CD4-positive, alpha-beta T cell treated with Interferon alpha-2 for 1 hour (primary cell): ENCODE results near the gene PLEKHS1.
"Not testable (repeated sequence)": the region's sequence is repeated elsewhere in the genome, so short reads cannot be mapped to it uniquely, and the experiment has no call there.

ENCODE experiments used
- DNase-seq, 2 donors: peaks; one replicate each; pipeline ENCODE4 v3.0.0-alpha.2; 2020 to 2022

The PLEKHS1 gene

DNA sequence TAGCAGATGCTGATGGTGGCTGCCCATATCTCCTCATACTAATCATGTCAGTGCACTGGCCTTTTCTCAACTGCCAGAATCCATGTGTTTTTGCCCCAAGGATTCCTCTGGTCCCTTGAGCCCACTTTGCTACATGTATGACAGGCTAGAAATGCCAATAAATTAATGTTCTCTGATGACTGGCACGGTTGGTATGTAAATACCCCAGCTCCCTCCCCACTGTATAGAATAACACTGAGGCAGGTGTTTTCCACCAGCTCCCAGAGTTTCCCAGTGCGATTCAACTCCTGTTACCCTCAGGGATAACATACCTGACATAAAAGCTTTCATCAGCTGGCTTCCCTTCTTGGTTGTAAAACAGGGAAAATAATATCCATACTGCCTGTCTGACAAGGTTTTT lies 9.0 kb upstream of the PLEKHS1 start:
- DNase-seq: no peak

- no peak for DNase-seq
Measured at GRCh38 chr10:113743594-113743993, 7.9 kb upstream of the PLEKHS1 start.

GRCh38 chr10:113745374-113745773 lies 6.1 kb upstream of the PLEKHS1 start:
- DNase-seq: no peak

DNA sequence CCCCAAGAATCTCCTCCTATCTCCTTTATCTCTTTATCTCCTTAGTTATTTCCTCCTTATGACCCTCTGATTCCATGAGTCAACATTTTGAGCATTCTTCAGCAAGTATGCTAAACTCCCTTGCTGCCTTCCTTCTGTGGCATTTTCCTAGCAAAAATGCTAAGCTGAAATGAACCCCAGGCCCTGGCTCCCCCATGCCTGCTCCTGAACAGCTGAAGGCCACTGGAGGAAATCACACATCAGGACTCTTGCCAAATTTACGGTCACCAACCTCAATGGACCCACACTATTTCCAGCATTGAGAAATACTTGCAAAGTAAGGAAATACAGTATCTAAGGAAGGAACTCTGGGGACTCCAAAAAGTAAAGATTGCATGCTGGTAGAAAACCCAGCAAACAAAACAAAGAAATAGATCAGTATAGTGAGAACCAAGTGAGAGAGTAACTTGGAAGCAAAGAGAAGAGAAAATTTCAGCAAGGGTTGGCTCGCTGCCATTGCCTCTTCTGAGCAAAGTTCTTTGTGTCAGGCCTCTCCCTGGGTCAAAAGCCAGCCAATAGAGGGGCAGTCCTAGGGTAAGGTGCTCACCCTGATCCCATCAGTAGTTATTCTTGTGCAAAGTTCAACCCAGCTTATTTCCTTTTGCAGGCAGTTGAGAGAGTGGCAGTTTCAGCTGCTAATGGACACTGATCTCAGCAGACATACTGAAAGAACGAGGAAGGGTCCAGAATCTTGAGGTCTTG lies 5.1 kb upstream of the PLEKHS1 start:
- DNase-seq: no peak

DNA sequence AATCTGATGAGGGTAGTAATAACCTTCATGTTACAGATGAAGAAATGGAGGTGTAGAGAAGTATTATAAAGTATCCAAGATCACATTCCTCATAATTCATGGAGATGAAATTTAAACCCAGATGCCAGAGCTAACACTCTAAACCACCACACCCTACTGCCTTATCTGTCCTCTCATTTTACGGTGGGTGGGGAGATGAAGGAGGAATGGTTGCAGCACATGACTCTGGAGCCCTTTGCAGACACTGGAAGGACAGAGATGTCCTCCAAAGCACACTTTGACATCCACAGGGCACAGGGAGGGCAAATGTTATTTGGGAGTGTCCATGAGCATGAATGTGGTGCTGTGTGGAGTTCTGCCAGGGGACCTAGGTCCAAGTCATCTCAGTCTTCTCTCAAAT lies 1.1 kb downstream of the PLEKHS1 start:
- no peak for DNase-seq

GRCh38 chr10:113753020-113753692 lies 1.7 kb downstream of the PLEKHS1 start:
- no peak for DNase-seq

GRCh38 chr10:113754125-113754524 lies 2.6 kb downstream of the PLEKHS1 start:
- DNase-seq: no peak

DNA sequence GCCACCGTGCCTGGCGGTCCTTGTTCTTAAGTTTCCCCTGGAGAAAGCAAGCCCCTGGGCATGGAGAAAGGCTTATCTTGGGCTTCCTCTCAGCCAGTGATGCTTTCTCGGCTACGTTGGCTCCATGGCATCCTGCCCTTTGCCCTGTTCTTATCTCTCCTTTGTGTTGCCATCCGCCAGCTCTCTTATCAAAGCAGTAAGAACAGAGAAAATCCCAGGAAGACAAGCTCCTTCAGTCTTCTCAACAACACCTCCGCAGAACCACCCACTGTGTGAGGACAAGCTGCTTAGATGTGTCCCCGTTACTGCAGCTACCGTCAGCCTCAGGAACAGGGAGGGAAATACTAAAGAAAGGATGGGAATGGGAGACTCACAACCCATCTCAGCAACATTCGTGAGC lies 3.3 kb downstream of the PLEKHS1 start:
- no peak for DNase-seq

DNA sequence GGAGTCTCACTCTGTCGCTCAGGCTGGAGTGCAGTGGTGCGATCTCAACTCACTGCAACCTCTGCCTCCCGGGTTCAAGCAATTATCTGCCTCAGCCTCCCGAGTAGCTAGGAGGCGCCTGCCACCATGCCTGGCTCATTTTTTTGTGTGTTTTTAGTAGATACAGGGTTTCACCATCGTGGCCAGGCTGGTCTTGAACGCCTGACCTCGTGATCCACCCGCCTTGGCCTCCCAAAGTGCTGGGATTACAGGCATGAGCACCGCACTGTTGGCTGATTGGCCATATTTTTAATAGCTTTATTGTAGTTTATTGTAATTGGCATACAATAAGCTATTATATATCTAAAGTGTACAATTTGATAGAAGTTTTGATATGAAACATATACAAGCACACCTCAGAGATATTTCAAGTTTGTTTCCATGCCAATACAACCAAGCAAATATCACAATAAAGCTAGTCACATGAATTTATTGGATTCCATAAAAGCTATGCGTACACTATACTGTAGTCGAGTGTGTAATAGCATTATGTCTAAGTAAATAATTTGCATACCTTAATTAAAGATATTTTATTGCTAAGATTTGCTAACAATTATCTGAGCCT lies 5.6 kb downstream of the PLEKHS1 start:
- no peak for DNase-seq

GRCh38 chr10:113762083-113762482 lies 10.6 kb downstream of the PLEKHS1 start:
- no peak for DNase-seq

DNA sequence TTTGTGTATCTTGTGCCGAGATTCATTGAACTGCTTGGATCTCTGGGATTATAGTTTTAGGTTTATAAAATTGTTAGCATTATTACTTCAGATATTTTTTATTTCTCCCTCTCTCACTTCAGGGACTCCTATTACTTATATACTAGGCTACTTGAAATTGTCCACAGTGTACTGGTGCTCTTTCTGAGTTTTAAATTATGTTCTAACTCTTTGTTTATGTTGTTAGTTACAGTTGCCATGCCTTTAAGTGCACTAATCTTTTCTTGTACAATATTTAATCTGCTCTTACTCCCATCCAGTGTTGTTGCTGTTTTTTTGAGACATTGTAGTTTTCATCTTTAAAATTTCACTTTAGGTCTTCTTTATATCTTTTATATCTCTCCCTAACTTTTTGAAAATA lies 13.1 kb downstream of the PLEKHS1 start:
- no peak for DNase-seq

DNA sequence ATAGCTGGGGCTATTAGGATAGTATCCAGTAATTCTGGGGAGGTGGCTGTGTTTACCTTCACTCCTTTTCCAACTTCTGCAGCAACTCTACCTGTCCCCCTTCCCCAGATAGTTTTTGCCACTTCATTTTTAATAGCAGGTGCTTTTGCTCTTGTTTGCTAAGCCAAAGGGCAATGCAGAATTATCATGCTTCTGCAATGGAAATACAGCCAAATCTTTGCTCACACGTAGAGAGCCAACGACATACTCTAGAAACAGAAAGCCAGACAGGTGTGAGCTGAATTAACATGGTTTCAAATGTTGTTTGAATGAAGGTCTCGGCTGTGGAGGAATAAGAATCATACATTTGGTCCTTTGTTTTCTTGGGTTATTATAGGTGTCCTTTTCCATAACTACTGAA lies 14.4 kb downstream of the PLEKHS1 start:
- no peak for DNase-seq

DNA sequence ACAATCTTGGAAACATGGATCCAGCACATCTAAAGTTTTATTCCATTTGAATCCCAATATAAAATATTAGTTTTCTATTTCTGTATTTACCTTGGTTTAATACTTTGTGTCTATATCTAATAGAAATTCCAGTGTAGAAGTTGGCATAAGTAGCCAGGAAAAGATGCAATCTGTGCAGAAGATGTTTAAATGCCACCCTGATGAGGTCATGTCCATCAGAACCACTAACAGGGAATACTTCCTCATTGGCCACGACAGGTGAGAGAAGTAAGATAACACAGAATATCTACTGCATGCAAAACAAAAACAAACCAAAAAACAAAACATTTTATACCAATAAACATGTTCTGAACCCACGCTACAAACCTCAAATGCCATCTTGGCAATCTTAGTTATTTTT lies 15.7 kb downstream of the PLEKHS1 start:
- no peak for DNase-seq

- no peak for DNase-seq
Measured at GRCh38 chr10:113770346-113770745, 18.9 kb downstream of the PLEKHS1 start.

- DNase-seq: not testable (repeated sequence)
Measured at GRCh38 chr10:113771131-113771530, 19.6 kb downstream of the PLEKHS1 start.

DNA sequence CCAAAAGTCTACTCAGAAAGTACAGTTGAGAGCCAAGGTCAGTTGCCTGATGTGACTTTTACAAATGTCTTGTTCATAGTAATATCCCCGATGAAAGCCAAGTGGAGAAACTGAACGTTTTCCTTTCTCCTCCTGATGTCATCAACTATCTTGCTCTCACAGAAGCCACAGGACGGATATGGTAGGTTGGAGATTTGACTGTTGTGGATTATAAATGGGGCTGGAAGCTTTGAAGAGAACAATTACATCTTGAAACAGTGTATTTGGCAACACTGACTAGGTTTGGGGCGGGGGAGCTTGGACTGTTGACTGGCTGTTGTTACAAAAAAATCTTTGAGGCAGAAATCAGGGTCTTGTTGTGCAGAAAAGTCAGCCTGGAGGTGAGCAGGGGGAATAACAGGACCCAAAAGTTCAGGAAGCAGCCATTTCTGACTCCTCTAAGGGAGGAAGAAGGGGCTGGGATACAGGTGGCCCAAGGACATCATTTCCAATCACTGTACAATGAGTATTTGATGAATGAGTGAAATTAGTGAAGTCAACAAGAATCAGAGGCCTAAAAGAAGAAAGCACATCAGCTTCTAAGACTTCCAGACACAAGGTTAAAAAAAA lies 24.3 kb downstream of the PLEKHS1 start:
- DNase-seq: no peak

GRCh38 chr10:113776553-113776952 lies 25.1 kb downstream of the PLEKHS1 start:
- DNase-seq: no peak

DNA sequence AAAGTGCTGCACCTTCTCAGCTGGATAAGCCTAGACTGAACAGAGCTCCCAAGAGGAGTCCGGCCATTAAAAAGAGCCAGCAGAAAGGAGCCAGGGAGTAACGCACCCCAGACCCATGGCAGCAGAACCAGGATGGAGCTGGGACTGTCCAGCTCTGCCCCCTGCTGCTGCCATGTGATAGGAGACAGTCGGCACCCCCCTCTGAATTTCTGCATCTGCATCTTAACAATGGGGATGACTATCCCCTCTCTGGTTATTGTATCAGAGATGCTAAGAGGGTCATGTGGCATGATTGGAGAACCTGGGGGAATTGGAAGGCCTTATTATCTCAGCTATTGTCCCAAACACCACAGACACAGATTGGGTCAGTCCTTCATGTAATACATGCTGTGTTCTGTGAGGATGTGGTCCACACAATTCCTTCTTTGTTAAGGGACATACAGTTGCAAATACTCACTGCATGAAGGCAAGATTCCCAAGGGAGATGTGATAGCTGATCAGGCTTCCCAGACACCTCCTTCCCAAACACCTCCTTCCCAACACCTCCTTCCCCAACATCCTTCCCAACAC lies 29.3 kb downstream of the PLEKHS1 start:
- no peak for DNase-seq

DNA sequence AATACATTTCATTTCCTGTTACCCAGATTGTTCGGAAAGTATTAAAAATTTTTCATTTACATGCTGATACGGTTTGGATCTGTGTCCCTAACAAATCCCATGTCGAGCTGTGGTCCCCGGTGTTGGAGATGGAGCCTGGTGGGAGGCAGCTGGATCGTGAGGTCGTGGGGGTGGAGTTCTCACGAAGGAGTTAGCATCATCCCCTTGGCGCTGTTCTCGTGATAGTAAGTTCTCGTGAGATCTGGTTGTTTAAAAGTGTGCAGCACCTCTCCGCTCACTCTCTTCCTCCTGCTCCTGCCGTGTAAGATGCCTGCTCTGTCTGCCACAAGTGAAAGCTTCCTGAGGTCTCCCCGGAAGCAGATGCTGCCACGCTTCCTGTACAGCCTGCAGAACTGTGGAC lies 30.9 kb downstream of the PLEKHS1 start:
- DNase-seq: no peak

DNA sequence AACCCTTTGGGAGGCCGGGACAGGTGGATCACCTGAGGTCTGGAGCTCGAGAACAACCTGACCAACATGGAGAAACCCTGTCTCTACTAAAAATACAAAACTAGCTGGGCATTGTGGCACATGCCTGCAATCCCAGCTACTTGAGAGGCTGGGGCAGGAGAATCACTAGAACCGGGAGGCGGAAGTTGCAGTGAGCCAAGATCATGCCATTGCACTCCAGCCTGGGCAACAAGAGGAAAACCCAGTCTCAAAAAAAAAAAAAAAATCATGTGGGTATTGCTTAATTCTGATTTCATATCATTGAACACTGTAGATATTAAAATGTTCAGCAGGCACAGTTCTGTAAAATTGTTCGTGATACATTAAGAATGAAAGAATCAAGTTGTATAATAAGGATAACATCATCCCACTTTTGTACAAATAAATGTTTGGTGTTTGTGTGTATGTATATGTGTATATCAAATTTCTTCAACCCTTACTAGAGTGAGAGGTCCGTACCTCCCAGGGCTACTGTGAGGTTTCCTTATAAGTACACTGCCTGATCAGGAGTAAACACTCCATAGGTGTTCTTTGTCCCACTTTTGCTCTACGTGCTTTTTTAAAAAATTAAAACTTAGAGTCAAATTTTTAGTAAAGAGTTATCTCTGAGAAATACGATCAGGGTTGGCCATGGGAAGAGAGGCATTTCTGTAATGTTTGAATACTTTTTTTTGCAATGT lies 31.7 kb downstream of the PLEKHS1 start:
- no peak for DNase-seq

- no peak for DNase-seq
Measured at GRCh38 chr10:113788604-113789083, 37.2 kb downstream of the PLEKHS1 start.

GRCh38 chr10:113791691-113792090 lies 40.2 kb downstream of the PLEKHS1 start:
- DNase-seq: no peak

DNA sequence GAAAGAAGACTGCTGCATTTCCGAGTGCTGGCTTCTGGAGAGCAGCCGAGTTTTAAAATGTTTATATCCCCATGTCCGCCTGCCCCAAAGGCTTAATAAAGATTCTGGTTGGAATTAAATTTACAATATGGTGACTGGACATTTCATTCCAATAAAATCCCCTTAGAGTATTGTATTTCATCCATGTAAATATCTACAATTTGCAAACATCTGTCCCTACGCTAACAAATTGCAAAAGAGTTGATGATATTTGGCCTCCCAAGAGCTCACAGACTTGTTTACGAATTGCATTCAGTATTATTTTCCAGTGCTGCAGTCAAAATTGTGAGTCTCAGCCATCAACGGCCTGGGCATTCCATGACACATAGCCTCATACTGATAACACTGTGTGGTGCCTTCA lies 50.1 kb downstream of the PLEKHS1 start:
- no peak for DNase-seq
